ENCODE data around the gene C1QTNF9B. TPM values are rescaled to one million over a fixed set of nuclear protein-coding genes. Genes with fewer than 3 reads are reported as not detected.

The C1QTNF9B gene
- polyA plus RNA-seq, 1 experiment = not detected

- Histone ChIP-seq H3K36me3 (ENCODE audit: control insufficient read depth, insufficient read depth, low read length) (no peaks in the 10 kb centered on the region), H3K4me3 (ENCODE audit: low read depth, low read length) (no peak overlapping the region), H3K27me3 (ENCODE audit: control insufficient read depth, insufficient read depth, low read length) (no peaks in the 10 kb centered on the region)
- POLR2A ChIA-PET = no interaction called here
- DNase-seq (ENCODE audit: low read depth) = no peak
- CTCF ChIA-PET = interaction anchor here (0.8 to 2.8 kb wide), 4 partner anchors 33 to 310 kb away, joined by 3 to 15 read pairs (median 4); no protein-coding TSS in a partner anchor
- no peak for TF ChIP-seq CTCF (IDR thresholded peaks at IDR 0.05; ENCODE audit: insufficient read depth, low read depth, low read length)
Measured at GRCh38 chr13:23919006-23919405, 21.7 kb upstream of the C1QTNF9B start.

GRCh38 chr13:23918208-23918607, 20.9 kb upstream of the C1QTNF9B start:
- Histone ChIP-seq H3K4me3 (ENCODE audit: low read depth, low read length) (no peak overlapping the region), H3K36me3 (ENCODE audit: control insufficient read depth, insufficient read depth, low read length) (no peaks in the 10 kb centered on the region), H3K27me3 (ENCODE audit: control insufficient read depth, insufficient read depth, low read length) (no peaks in the 10 kb centered on the region)
- CTCF ChIA-PET = interaction anchor here (0.8 to 2.8 kb wide), 4 partner anchors 34 to 310 kb away, joined by 3 to 15 read pairs (median 4); no protein-coding TSS in a partner anchor
- no peak for DNase-seq (ENCODE audit: low read depth)
- POLR2A ChIA-PET = no interaction called here
- TF ChIP-seq CTCF (IDR thresholded peaks at IDR 0.05; ENCODE audit: insufficient read depth, low read depth, low read length) = no peak

- no peak for DNase-seq (ENCODE audit: low read depth)
- H3K27me3 ChIP-seq (ENCODE audit: control insufficient read depth, insufficient read depth, low read length) = no peaks in the 10 kb centered on the region
- ChIA-PET CTCF (interaction anchor here (1.8 kb wide), 1 partner anchor 11 kb away, joined by 5 read pairs; no protein-coding TSS in a partner anchor), POLR2A (no interaction called here)
- no peaks in the 10 kb centered on the region for H3K36me3 ChIP-seq (ENCODE audit: control insufficient read depth, insufficient read depth, low read length)
- TF ChIP-seq CTCF (IDR thresholded peaks at IDR 0.05; ENCODE audit: insufficient read depth, low read depth, low read length) = no peak
- H3K4me3 ChIP-seq (ENCODE audit: low read depth, low read length) = no peak overlapping the region
Measured at GRCh38 chr13:23915308-23915707, 18.0 kb upstream of the C1QTNF9B start.

GRCh38 chr13:23912469-23912868, 15.2 kb upstream of the C1QTNF9B start:
- H3K4me3 ChIP-seq (ENCODE audit: low read depth, low read length) = no peak overlapping the region
- no peaks in the 10 kb centered on the region for H3K27me3 ChIP-seq (ENCODE audit: control insufficient read depth, insufficient read depth, low read length)
- CTCF ChIA-PET = no interaction called here
- no peak for DNase-seq (ENCODE audit: low read depth)
- TF ChIP-seq CTCF (IDR thresholded peaks at IDR 0.05; ENCODE audit: insufficient read depth, low read depth, low read length) = no peak
- POLR2A ChIA-PET = no interaction called here
- H3K36me3 ChIP-seq (ENCODE audit: control insufficient read depth, insufficient read depth, low read length) = no peaks in the 10 kb centered on the region

- TF ChIP-seq CTCF (IDR thresholded peaks at IDR 0.05; ENCODE audit: insufficient read depth, low read depth, low read length) = no peak
- DNase-seq (ENCODE audit: low read depth) = no peak
- Histone ChIP-seq H3K27me3 (ENCODE audit: control insufficient read depth, insufficient read depth, low read length) (no peaks in the 10 kb centered on the region), H3K36me3 (ENCODE audit: control insufficient read depth, insufficient read depth, low read length) (no peaks in the 10 kb centered on the region), H3K4me3 (ENCODE audit: low read depth, low read length) (no peak overlapping the region)
- ChIA-PET POLR2A (no interaction called here), CTCF (interaction anchor here (1.0 kb wide), 1 partner anchor 454 kb away, joined by 3 read pairs; no protein-coding TSS in a partner anchor)
Measured at GRCh38 chr13:23909606-23910005, 12.3 kb upstream of the C1QTNF9B start.

Data from BJ (cell line).